ENCODE measurements around the gene AP2M1. TPM values are rescaled to one million over a fixed set of nuclear protein-coding genes. Genes with fewer than 3 reads are reported as not detected.
A peak's percentile ranks its signal among the peaks of the same experiment; 100 is the strongest.

AP2M1 gene
- total RNA-seq, 2 experiments from 2014 or later = 206 to 218 TPM

DNA sequence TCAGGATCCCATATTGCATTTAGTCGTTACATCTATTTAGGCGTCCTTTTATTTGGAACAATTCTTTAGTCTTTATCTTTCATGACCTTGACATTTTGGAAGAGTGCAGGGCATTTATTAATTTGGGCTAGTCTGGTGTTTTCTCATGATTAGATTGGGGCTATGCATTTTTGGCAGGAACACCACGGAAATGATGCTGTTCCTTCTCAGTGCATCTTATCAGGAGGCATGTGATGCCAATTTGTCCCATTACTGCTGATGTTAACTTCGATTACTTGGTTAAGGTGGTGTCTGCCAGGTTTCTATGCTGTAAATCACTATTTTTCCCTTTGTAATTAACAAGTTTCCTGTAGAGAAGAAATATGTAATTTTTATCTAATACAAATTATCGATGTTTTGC, 36.6 kb downstream of the AP2M1 start:
- no peaks in the 10 kb centered on the region for H3K4me1 Mint-ChIP-seq
- H3K27ac Mint-ChIP-seq = no peak overlapping the region

DNA sequence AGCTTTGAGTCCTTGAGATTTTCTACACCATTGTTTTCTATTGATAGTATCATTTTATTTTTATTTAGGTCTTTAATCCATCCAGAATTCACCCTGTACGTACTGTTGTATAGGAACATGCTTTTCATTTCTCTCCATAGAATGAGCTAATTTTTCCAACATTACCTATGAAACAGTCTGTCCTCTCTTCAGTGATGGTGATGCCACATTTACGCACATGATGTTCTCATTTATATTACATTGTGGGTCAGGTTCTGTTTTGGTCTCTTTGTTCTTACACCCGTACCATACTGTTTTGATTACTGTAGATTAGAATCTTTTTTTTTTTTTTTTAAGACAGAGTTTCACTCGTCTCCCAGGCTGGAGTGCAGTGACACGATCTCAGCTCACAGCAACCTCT, 37.1 kb downstream of the AP2M1 start:
- Mint-ChIP-seq H3K27ac (no peak overlapping the region), H3K4me3 (no peak overlapping the region), H3K4me1 (no peaks in the 10 kb centered on the region), H3K27me3 (peaks cover 17% of the 10 kb centered on the region), H3K36me3 (ENCODE audit: low read depth) (no peaks in the 10 kb centered on the region), H3K9me3 (no peaks in the 10 kb centered on the region)
- ChIA-PET POLR2A (no interaction called here), CTCF (no interaction called here)
- no peak for DNase-seq

More for the DNA sequence above, 36.6 kb downstream of the AP2M1 start:
- no peaks in the 10 kb centered on the region for H3K9me3 Mint-ChIP-seq
- ChIA-PET POLR2A (no interaction called here), CTCF (no interaction called here)
- H3K36me3 Mint-ChIP-seq (ENCODE audit: low read depth) = no peaks in the 10 kb centered on the region
- DNase-seq = no peak
- H3K27me3 Mint-ChIP-seq = peaks cover 21% of the 10 kb centered on the region
- no peak overlapping the region for H3K4me3 Mint-ChIP-seq

DNA sequence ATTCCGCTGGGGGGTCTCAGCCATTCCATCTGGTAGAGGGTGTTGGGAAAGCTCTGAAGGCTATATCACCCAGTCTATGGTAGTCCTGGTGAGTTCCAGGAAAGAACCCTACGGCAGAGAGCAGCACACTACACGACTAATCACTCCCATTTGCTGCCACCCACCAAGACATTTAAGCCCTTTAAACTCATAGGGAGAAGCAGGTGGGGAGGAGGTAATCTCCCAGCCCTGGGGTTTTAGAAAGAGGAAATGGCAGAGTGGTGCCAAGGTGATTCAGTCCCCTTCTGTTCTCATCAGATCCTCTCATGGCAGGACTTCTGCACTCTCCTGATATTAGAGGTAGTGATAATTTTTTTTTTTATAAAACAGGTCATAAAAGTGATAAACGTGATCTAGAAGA, 44.2 kb downstream of the AP2M1 start:
- Mint-ChIP-seq H3K27me3 (peaks cover 7% of the 10 kb centered on the region), H3K27ac (no peak overlapping the region), H3K36me3 (ENCODE audit: low read depth) (no peaks in the 10 kb centered on the region), H3K4me1 (no peaks in the 10 kb centered on the region), H3K9me3 (no peaks in the 10 kb centered on the region), H3K4me3 (no peak overlapping the region)
- DNase-seq = no peak
- ChIA-PET POLR2A (no interaction called here), CTCF (interaction anchor here (0.7 to 1.3 kb wide), 2 partner anchors 9 to 33 kb away, joined by 3 to 5 read pairs; no protein-coding TSS in a partner anchor)

DNA sequence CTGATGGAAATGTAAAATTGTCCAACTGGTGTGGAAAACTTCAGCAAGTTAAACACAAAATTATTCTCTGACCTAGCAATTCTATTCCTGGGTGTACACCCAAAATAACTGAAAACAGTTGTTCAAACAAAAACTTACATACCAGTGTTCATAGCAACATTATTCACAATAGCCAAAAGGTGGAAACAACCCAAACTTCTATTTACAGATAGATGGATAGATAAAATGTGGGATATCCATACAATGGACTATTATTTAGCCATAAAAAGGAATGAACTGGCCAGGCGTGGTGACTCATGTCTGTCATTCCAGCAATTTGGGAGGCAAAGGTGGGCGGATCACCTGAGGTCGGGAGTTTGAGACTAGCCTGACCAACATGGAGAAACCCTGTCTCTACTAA, 47.9 kb downstream of the AP2M1 start:
- H3K4me1 Mint-ChIP-seq = no peaks in the 10 kb centered on the region
- no peaks in the 10 kb centered on the region for H3K9me3 Mint-ChIP-seq
- H3K27me3 Mint-ChIP-seq = peaks cover 22% of the 10 kb centered on the region
- H3K36me3 Mint-ChIP-seq (ENCODE audit: low read depth) = no peaks in the 10 kb centered on the region
- ChIA-PET CTCF (interaction anchor here (0.6 kb wide), 1 partner anchor 108 kb away, joined by 3 read pairs; no protein-coding TSS in a partner anchor), POLR2A (no interaction called here)
- DNase-seq = no peak
- H3K27ac Mint-ChIP-seq = no peak overlapping the region
- no peak overlapping the region for H3K4me3 Mint-ChIP-seq

DNA sequence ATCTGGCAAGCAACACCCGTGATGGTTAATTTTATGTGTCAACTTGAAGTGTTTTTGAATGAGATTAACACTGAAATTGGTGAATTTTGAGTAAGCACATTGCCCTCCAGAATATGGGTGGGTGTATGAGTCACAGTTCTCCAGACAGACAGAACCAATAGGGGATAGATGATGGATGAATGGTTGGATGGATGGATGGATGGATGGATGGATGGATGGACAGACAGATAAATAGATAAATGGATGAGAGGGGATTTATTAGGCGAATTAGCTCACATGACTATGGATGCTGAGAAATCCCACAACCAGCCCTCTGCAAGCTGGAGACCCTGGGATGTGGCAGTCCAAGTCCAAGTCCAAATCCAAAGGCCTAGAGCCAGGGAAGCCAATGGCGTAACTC, 49.3 kb downstream of the AP2M1 start:
- CTCF ChIA-PET = no interaction called here
- Mint-ChIP-seq H3K27ac (no peak overlapping the region), H3K27me3 (peaks cover 36% of the 10 kb centered on the region), H3K4me3 (no peak overlapping the region), H3K36me3 (ENCODE audit: low read depth) (no peaks in the 10 kb centered on the region), H3K9me3 (no peaks in the 10 kb centered on the region), H3K4me1 (peaks cover 7% of the 10 kb centered on the region)
- POLR2A ChIA-PET = no interaction called here
- DNase-seq = no peak

DNA sequence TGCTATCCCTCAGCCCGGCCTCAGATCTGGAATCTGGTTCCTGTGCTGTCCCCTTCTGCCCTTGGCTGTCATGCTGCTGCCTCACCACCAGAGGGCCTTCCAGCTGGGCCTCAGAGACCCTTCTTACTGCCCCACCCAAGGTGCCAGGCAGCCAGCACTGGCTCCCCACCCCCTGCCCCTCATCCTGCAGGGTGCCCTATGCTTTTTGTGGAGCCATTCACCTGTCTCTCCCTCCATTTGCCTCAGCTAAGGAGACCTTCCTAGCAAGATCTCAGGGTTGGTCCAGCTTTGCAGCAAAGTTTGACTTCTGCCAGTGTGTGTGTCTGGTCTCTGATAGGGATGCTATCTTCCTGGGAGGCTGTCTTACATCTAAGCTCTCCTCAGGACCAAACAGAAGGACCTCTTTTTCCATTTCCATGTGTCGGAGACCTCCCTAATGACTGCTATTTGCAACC, 52.9 kb downstream of the AP2M1 start:
- DNase-seq = peak; percentile 52
- H3K4me3 Mint-ChIP-seq = no peak overlapping the region
- ChIA-PET CTCF (interaction anchor here (0.6 to 4.1 kb wide), 33 partner anchors 9 to 342 kb away, joined by 3 to 53 read pairs (median 6); partner anchors contain the start of genes ABCF3, ALG3, EEF1AKMT4 and PARL), POLR2A (interaction anchor here (0.8 to 2.6 kb wide), 8 partner anchors 10 to 72 kb away, joined by 3 to 9 read pairs (median 5); partner anchors contain the start of genes ABCF3, DVL3 and EEF1AKMT4)
- no peaks in the 10 kb centered on the region for H3K9me3 Mint-ChIP-seq
- H3K27ac Mint-ChIP-seq = no peak overlapping the region
- peaks cover 13% of the 10 kb centered on the region for H3K4me1 Mint-ChIP-seq
- peaks cover 56% of the 10 kb centered on the region for H3K27me3 Mint-ChIP-seq
- H3K36me3 Mint-ChIP-seq (ENCODE audit: low read depth) = no peaks in the 10 kb centered on the region

DNA sequence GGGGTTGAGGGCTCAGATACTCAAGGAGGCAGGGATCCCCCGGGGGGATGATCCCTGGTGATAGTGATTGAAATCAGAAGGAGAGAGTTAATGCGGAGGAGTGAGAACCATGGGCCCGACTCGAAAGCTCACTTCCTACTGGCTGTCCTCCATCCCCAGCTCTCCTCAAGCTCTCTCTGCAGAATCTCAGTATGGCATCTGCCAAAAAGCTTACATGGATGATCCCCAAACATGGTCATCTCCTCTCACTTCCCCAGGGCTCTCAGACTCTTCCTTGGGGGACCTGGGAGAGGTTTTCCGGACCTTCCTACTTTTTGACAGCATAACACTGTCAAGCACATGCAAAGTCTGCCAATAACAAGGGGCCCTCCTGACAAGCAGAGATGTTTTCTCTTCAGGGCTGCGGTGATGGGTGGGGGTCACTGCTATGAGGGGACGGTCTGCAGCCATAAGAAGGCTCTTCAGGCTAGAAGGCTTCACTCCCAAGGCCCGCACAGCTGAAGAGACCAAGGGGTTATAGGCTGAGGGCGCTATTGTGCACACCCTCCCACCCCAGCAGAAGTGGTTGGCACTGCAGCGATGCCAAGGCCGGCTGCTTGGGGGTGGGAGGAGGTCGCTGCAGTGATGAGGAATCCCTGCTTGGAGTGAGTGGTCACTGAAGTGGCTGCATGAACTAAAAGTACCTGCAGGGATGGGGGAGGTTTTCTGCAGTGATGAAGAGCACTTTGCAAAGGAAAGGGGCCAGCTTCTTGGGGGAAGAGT, 53.9 kb downstream of the AP2M1 start:
- peaks cover 13% of the 10 kb centered on the region for H3K4me1 Mint-ChIP-seq
- H3K4me3 Mint-ChIP-seq = peak overlapping the region; percentile 51
- ChIA-PET CTCF (interaction anchor here (1.0 to 4.1 kb wide), 25 partner anchors 10 to 333 kb away, joined by 3 to 53 read pairs (median 7); partner anchors contain the start of genes ABCF3, ALG3, EEF1AKMT4 and PSMD2), POLR2A (interaction anchor here (0.7 to 2.6 kb wide), 7 partner anchors 12 to 73 kb away, joined by 3 to 9 read pairs (median 5); partner anchors contain the start of genes ABCF3, DVL3 and EEF1AKMT4)
- no peak for DNase-seq
- no peaks in the 10 kb centered on the region for H3K9me3 Mint-ChIP-seq
- peaks cover 62% of the 10 kb centered on the region for H3K27me3 Mint-ChIP-seq
- no peak overlapping the region for H3K27ac Mint-ChIP-seq
- H3K36me3 Mint-ChIP-seq (ENCODE audit: low read depth) = no peaks in the 10 kb centered on the region

DNA sequence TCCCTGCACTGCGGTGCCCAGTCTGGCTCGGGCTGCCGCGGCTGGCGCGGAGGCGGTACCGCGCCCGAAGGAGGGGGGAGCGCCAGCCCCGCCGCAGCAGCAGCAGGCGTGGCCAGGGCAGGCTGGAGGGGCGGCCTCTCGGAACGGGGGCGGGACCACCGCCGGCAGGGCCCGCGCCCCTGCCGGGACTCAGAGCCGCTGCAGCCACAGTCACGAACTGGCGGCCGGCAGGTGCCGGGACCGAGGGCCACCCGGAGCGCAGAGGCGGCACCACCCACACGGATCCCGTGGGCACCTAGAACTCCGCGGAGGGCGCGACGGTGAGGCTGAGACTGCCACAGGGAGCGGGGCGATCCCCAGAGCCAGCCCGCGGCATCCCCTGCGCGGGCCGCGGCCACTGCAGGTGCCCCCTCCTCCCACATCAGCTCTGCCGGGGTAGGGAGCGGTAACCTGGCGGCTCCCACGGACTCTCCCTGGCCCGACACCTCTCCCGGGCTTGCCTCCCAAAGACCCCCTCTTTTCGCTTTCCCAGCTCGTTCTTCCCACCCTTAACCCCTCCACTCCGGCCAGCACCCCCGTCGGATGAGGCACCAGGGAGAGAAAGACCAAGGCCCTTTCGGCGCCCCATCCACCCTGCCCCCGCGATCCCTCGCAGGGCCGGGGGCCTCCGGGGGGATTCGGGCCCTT, 54.9 kb downstream of the AP2M1 start, which contains the start of gene VWA5B2:
VWA5B2 (plus strand) TSS at position 192 of the 687 bp plus-strand sequence. CDS start 944 bp downstream, outside the sequence.
- H3K9me3 Mint-ChIP-seq = no peaks in the 10 kb centered on the region
- ChIA-PET POLR2A (interaction anchor here (1.0 to 2.1 kb wide), 2 partner anchors 11 to 74 kb away, joined by 3 to 5 read pairs; partner anchors contain the start of gene DVL3), CTCF (no interaction called here)
- peaks cover 57% of the 10 kb centered on the region for H3K27me3 Mint-ChIP-seq
- H3K4me3 Mint-ChIP-seq = peak within 1 kb of the TSS; percentile 51
- DNase-seq = peak; percentile 57
- H3K27ac Mint-ChIP-seq = no peak within 1 kb of the TSS
- H3K36me3 Mint-ChIP-seq (ENCODE audit: low read depth) = no peaks in the 10 kb centered on the region
- H3K4me1 Mint-ChIP-seq = peaks cover 13% of the 10 kb centered on the region

DNA sequence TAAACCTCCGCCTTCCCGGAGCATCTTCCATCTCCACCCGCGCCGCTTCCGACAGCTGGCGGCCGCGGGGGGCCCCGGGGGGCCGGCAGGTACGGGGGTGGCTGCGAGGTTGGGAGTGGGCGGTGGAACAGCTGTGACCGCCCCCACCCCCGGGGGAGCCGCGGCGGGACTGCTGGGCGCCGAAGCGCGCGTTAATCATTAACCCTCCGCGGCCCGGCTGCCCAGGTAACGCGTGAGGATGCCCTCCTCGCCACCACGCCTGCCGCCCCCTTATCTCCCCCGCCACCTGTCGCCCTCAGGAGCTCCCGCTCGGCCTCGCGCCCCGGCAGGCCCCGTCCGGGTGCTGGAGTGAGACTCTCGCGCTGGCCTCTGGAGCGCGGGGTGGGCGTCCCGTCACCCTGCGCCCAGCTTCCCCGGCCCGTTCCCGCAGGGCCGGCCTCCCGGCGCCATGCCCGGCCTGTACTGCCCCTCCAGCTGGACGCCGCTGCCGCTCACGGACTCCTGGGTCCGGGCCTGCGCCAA, 55.5 kb downstream of the AP2M1 start:
- H3K36me3 Mint-ChIP-seq (ENCODE audit: low read depth) = no peaks in the 10 kb centered on the region
- H3K27me3 Mint-ChIP-seq = peaks cover 56% of the 10 kb centered on the region
- H3K27ac Mint-ChIP-seq = no peak overlapping the region
- H3K4me3 Mint-ChIP-seq = no peak overlapping the region
- POLR2A ChIA-PET = interaction anchor here (0.7 to 1.0 kb wide), 2 partner anchors 10 to 41 kb away, joined by 3 read pairs; no protein-coding TSS in a partner anchor
- H3K4me1 Mint-ChIP-seq = peaks cover 13% of the 10 kb centered on the region
- CTCF ChIA-PET = no interaction called here
- DNase-seq = no peak
- H3K9me3 Mint-ChIP-seq = no peaks in the 10 kb centered on the region

DNA sequence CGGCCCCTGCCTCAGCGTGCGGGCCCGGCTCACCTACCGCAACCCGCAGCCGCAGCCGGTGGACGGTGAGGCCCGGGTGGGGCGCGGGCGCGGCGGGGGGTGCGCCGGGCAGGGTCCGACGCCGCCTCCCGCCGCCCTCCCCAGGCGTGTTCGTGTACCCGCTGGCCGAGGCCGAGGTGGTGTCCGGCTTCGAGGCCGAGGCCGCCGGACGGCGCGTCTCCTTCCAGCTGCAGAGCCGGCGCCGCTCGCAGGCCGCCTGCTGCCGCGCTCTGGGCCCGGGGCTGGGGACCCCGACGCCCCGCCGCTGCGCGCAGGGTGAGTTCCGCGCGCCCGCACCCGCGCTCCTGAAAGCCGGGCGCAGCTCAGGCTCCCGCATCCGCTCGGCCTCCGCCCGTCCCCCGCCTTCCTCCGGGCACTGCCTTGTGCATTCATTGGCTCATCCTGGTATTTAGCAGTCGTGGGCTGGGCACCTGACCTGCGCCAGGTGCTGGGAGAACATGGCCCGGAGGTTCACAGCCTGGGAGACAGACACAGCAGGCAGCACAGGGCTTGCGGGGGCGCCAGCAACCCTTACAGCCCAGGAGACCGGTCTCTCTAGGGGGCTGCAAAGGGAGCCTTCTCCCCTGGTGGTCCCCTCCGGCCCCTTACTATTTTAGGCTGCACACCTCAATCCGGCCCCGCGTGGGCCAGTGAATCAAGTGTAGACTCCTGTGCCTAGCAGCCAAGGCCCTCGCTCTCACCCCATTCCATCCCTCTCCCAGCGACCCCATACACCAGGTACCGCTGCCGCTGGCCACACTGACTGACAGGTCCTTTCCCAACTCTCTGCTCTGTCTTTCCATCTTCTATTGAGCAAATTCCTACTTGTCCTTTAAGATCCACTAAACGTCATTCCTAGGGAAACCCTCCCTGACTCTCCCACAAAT, 56.2 kb downstream of the AP2M1 start:
- no peak overlapping the region for H3K4me3 Mint-ChIP-seq
- peaks cover 52% of the 10 kb centered on the region for H3K27me3 Mint-ChIP-seq
- H3K9me3 Mint-ChIP-seq = no peaks in the 10 kb centered on the region
- POLR2A ChIA-PET = interaction anchor here (0.7 kb wide), 1 partner anchor 40 kb away, joined by 3 read pairs; no protein-coding TSS in a partner anchor
- CTCF ChIA-PET = interaction anchor here (1.3 kb wide), 1 partner anchor 16 kb away, joined by 5 read pairs; no protein-coding TSS in a partner anchor
- no peak overlapping the region for H3K27ac Mint-ChIP-seq
- no peaks in the 10 kb centered on the region for H3K36me3 Mint-ChIP-seq (ENCODE audit: low read depth)
- H3K4me1 Mint-ChIP-seq = peaks cover 13% of the 10 kb centered on the region
- no peak for DNase-seq

DNA sequence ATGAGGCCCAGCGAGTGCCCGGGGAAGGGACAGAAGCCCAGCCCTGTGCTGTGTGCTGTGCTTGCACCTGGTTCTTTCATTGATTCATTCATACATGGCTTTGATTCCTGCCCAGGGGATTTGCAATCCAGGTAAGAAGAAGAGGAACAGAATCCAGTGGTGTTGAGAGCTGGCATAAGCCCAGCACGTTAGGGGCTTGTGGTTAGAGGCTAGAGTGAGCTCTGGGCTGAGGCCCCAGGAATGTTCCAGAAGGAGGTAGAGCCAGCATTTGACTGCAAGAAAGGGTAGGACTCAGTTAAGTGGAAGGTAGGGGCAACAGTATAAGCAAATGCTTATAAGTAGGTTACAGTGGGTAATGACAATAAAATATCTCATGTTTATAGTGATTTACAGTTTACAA, 57.0 kb downstream of the AP2M1 start:
- H3K36me3 Mint-ChIP-seq (ENCODE audit: low read depth) = no peaks in the 10 kb centered on the region
- H3K9me3 Mint-ChIP-seq = no peaks in the 10 kb centered on the region
- no peak overlapping the region for H3K27ac Mint-ChIP-seq
- H3K27me3 Mint-ChIP-seq = peaks cover 46% of the 10 kb centered on the region
- no peak for DNase-seq
- CTCF ChIA-PET = interaction anchor here (0.5 to 1.3 kb wide), 2 partner anchors 15 to 316 kb away, joined by 4 to 5 read pairs; no protein-coding TSS in a partner anchor
- no peak overlapping the region for H3K4me3 Mint-ChIP-seq
- POLR2A ChIA-PET = no interaction called here
- H3K4me1 Mint-ChIP-seq = peaks cover 13% of the 10 kb centered on the region
